GM23248 (cell line): ENCODE results near the gene NOL6.
"Not testable (repeated sequence)": the region's sequence is repeated elsewhere in the genome, so short reads cannot be mapped to it uniquely, and the experiment has no call there.

Experiments
- EZH2 ChIP-seq: fragments of 200-600 bp; sonication (generic); IDR thresholded peaks from 2 replicates; pipeline ENCODE4 v1.6.1; 2018; ENCODE audit warnings: antibody characterized with exemption, mild to moderate bottlenecking; ENCODE audit not compliant: insufficient read depth, poor library complexity, severe bottlenecking
- EZH2phosphoT487 ChIP-seq: fragments of 200-600 bp; sonication (generic); IDR thresholded peaks from 2 replicates; pipeline ENCODE4 v1.6.1; 2018; ENCODE audit warnings: antibody characterized with exemption, moderate library complexity, mild to moderate bottlenecking, low read depth; ENCODE audit not compliant: insufficient read depth

- not testable (repeated sequence) for TF ChIP-seq EZH2, EZH2phosphoT487
Observed at GRCh38 chr9:33454661-33455026, 19.1 kb downstream of the NOL6 start.
